ENCODE data around the gene C1orf210. TPM values are rescaled to one million over a fixed set of nuclear protein-coding genes. Genes with fewer than 3 reads are reported as not detected.

Gene C1orf210
- total and polyA plus RNA-seq, 9 of the 15 experiments (the other 6 are each of a cell fraction or from before 2014, with no cell fraction given), result 0.21 TPM; not detected in 8

- TF ChIP-seq, protein P1, sequence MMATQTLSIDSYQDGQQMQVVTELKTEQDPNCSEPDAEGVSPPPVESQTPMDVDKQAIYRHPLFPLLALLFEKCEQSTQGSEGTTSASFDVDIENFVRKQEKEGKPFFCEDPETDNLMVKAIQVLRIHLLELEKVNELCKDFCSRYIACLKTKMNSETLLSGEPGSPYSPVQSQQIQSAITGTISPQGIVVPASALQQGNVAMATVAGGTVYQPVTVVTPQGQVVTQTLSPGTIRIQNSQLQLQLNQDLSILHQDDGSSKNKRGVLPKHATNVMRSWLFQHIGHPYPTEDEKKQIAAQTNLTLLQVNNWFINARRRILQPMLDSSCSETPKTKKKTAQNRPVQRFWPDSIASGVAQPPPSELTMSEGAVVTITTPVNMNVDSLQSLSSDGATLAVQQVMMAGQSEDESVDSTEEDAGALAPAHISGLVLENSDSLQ (IDR thresholded peaks at IDR 0.05), result no peak
- TF ChIP-seq, protein P2, sequence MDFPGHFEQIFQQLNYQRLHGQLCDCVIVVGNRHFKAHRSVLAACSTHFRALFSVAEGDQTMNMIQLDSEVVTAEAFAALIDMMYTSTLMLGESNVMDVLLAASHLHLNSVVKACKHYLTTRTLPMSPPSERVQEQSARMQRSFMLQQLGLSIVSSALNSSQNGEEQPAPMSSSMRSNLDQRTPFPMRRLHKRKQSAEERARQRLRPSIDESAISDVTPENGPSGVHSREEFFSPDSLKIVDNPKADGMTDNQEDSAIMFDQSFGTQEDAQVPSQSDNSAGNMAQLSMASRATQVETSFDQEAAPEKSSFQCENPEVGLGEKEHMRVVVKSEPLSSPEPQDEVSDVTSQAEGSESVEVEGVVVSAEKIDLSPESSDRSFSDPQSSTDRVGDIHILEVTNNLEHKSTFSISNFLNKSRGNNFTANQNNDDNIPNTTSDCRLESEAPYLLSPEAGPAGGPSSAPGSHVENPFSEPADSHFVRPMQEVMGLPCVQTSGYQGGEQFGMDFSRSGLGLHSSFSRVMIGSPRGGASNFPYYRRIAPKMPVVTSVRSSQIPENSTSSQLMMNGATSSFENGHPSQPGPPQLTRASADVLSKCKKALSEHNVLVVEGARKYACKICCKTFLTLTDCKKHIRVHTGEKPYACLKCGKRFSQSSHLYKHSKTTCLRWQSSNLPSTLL (IDR thresholded peaks at IDR 0.05), result no peak
- TF ChIP-seq STAT5A (IDR thresholded peaks at IDR 0.05; ENCODE audit: borderline replicate concordance, low read length) (no peak), SIN3A (IDR thresholded peaks at IDR 0.05; ENCODE audit: borderline replicate concordance in 2 of 2, control insufficient read depth in 1 of 2, low read depth in 2 of 2, low read length in 2 of 2) (no peak)
Observed at GRCh38 chr1:43288785-43289706, 3.7 kb upstream of the C1orf210 start (continued).
